ENCODE data around the gene ITCH. TPM values are rescaled to one million over a fixed set of nuclear protein-coding genes. Genes with fewer than 3 reads are reported as not detected.
"Not testable (repeated sequence)": the region's sequence is repeated elsewhere in the genome, so short reads cannot be mapped to it uniquely, and the experiment has no call there.

Gene ITCH
- total RNA-seq, 2 experiments from 2014 or later = 44.2 to 47.0 TPM

- H3K4me1 ChIP-seq (ENCODE audit: insufficient read depth, low read length) = peaks cover 2% of the 10 kb centered on the region
- ChIA-PET CTCF (interaction anchor here (0.7 to 2.1 kb wide), 2 partner anchors 35 to 295 kb away, joined by 3 to 5 read pairs; no protein-coding TSS in a partner anchor), POLR2A (interaction anchor here (1.6 kb wide), 1 partner anchor 15 kb away, joined by 3 read pairs; the partner anchor contains the start of gene ITCH)
- Mint-ChIP-seq H3K27me3 (no peaks in the 10 kb centered on the region), H3K4me1 (ENCODE audit: low read depth) (no peaks in the 10 kb centered on the region), H3K27ac (no peak overlapping the region), H3K4me3 (no peak overlapping the region), H3K9me3 (no peaks in the 10 kb centered on the region), H3K36me3 (ENCODE audit: low read depth) (no peaks in the 10 kb centered on the region)
- peaks cover 0 to 4% of the 10 kb centered on the region in 2 experiments for H3K9me3 ChIP-seq (ENCODE audit: control insufficient read depth in 1 of 2, insufficient read depth in 1 of 2, low read length in 2 of 2)
- no peak for DNase-seq
- intact Hi-C loops (cut with DNase I, micrococcal nuclease) = no loop called here
- no peaks in the 10 kb centered on the region for H3K27me3 ChIP-seq (ENCODE audit: control insufficient read depth in 1 of 2, insufficient read depth in 2 of 2, low read length in 2 of 2)
- H3K4me3 ChIP-seq (ENCODE audit: low read length) = no peak overlapping the region
- no peaks in the 10 kb centered on the region for H3K36me3 ChIP-seq (ENCODE audit: insufficient read depth, low read length)
- no peak overlapping the region for H3K27ac ChIP-seq (ENCODE audit: low read depth in 1 of 2, low read length in 2 of 2)
- TF ChIP-seq CTCF (IDR thresholded peaks at IDR 0.05) = no peak
- ATAC-seq (ENCODE audit: poor library complexity) = no peak
Observed at GRCh38 chr20:34347571-34347970, 15.5 kb upstream of the ITCH start.

GRCh38 chr20:34350095-34350494, 13.0 kb upstream of the ITCH start:
- Mint-ChIP-seq H3K4me3 (no peak overlapping the region), H3K4me1 (ENCODE audit: low read depth) (no peaks in the 10 kb centered on the region), H3K36me3 (ENCODE audit: low read depth) (no peaks in the 10 kb centered on the region), H3K9me3 (no peaks in the 10 kb centered on the region), H3K27ac (no peak overlapping the region), H3K27me3 (no peaks in the 10 kb centered on the region)
- ATAC-seq (ENCODE audit: poor library complexity) = peak; percentile 32
- H3K27ac ChIP-seq (ENCODE audit: low read depth in 1 of 2, low read length in 2 of 2) = no peak overlapping the region
- TF ChIP-seq CTCF (IDR thresholded peaks at IDR 0.05) = no peak
- CTCF ChIA-PET = no interaction called here
- intact Hi-C loops (cut with DNase I, micrococcal nuclease) = no loop called here
- H3K9me3 ChIP-seq (ENCODE audit: control insufficient read depth in 1 of 2, insufficient read depth in 1 of 2, low read length in 2 of 2) = peaks cover 0 to 4% of the 10 kb centered on the region in 2 experiments
- H3K36me3 ChIP-seq (ENCODE audit: insufficient read depth, low read length) = no peaks in the 10 kb centered on the region
- no peak overlapping the region for H3K4me3 ChIP-seq (ENCODE audit: low read length)
- peak in 1 of 14 experiments; percentile 4 for DNase-seq
- H3K4me1 ChIP-seq (ENCODE audit: insufficient read depth, low read length) = peaks cover 2% of the 10 kb centered on the region
- POLR2A ChIA-PET = no interaction called here
- H3K27me3 ChIP-seq (ENCODE audit: control insufficient read depth in 1 of 2, insufficient read depth in 2 of 2, low read length in 2 of 2) = no peaks in the 10 kb centered on the region

- H3K27me3 Mint-ChIP-seq; H3K4me1 Mint-ChIP-seq (ENCODE audit: low read depth); CTCF ChIA-PET; H3K36me3 ChIP-seq (ENCODE audit: insufficient read depth, low read length); H3K27ac ChIP-seq (ENCODE audit: low read depth in 1 of 2, low read length in 2 of 2); H3K27me3 ChIP-seq (ENCODE audit: control insufficient read depth in 1 of 2, insufficient read depth in 2 of 2, low read length in 2 of 2); H3K4me1 ChIP-seq (ENCODE audit: insufficient read depth, low read length); DNase-seq; intact Hi-C loops (cut with DNase I, micrococcal nuclease); H3K4me3 ChIP-seq (ENCODE audit: low read length); H3K9me3 ChIP-seq (ENCODE audit: control insufficient read depth in 1 of 2, insufficient read depth in 1 of 2, low read length in 2 of 2); H3K27ac Mint-ChIP-seq; H3K36me3 Mint-ChIP-seq (ENCODE audit: low read depth); POLR2A ChIA-PET; ATAC-seq (ENCODE audit: poor library complexity); H3K9me3 Mint-ChIP-seq; H3K4me3 Mint-ChIP-seq: not testable (repeated sequence)
Observed at GRCh38 chr20:34353467-34353866, 9.6 kb upstream of the ITCH start.

GRCh38 chr20:34355427-34355826, 7.6 kb upstream of the ITCH start:
- no peaks in the 10 kb centered on the region for H3K36me3 ChIP-seq (ENCODE audit: insufficient read depth, low read length)
- Mint-ChIP-seq H3K4me3 (no peak overlapping the region), H3K27ac (no peak overlapping the region), H3K9me3 (no peaks in the 10 kb centered on the region), H3K36me3 (ENCODE audit: low read depth) (no peaks in the 10 kb centered on the region), H3K27me3 (no peaks in the 10 kb centered on the region), H3K4me1 (ENCODE audit: low read depth) (no peaks in the 10 kb centered on the region)
- no peak for TF ChIP-seq CTCF (IDR thresholded peaks at IDR 0.05)
- intact Hi-C loops (cut with DNase I, micrococcal nuclease) = no loop called here
- H3K4me1 ChIP-seq (ENCODE audit: insufficient read depth, low read length) = no peaks in the 10 kb centered on the region
- peaks cover 0 to 3% of the 10 kb centered on the region in 2 experiments for H3K9me3 ChIP-seq (ENCODE audit: control insufficient read depth in 1 of 2, insufficient read depth in 1 of 2, low read length in 2 of 2)
- no peak for DNase-seq
- H3K27me3 ChIP-seq (ENCODE audit: control insufficient read depth in 1 of 2, insufficient read depth in 2 of 2, low read length in 2 of 2) = no peaks in the 10 kb centered on the region
- POLR2A ChIA-PET = no interaction called here
- H3K27ac ChIP-seq (ENCODE audit: low read depth in 1 of 2, low read length in 2 of 2) = no peak overlapping the region
- CTCF ChIA-PET = no interaction called here
- H3K4me3 ChIP-seq (ENCODE audit: low read length) = no peak overlapping the region
- no peak for ATAC-seq (ENCODE audit: poor library complexity)

GRCh38 chr20:34359729-34360128, 3.3 kb upstream of the ITCH start:
- H3K27me3 Mint-ChIP-seq; H3K36me3 ChIP-seq (ENCODE audit: insufficient read depth, low read length); H3K4me3 ChIP-seq (ENCODE audit: low read length); H3K27me3 ChIP-seq (ENCODE audit: control insufficient read depth in 1 of 2, insufficient read depth in 2 of 2, low read length in 2 of 2); DNase-seq; H3K9me3 ChIP-seq (ENCODE audit: control insufficient read depth in 1 of 2, insufficient read depth in 1 of 2, low read length in 2 of 2); POLR2A ChIA-PET; ATAC-seq (ENCODE audit: poor library complexity); H3K9me3 Mint-ChIP-seq; H3K27ac ChIP-seq (ENCODE audit: low read depth in 1 of 2, low read length in 2 of 2); H3K4me3 Mint-ChIP-seq; H3K36me3 Mint-ChIP-seq (ENCODE audit: low read depth); H3K27ac Mint-ChIP-seq; CTCF ChIA-PET: not testable (repeated sequence)
- intact Hi-C loops (cut with DNase I, micrococcal nuclease) = loop anchor here in 1 of 2 experiments (5.0 to 10.0 kb wide), 7 partner anchors 158 to 1625 kb away; partner anchors contain the start of genes CHMP4B, DYNLRB1, PIGU and RALY
- peaks cover 12% of the 10 kb centered on the region for H3K4me1 Mint-ChIP-seq (ENCODE audit: low read depth)
- peaks cover 19% of the 10 kb centered on the region for H3K4me1 ChIP-seq (ENCODE audit: insufficient read depth, low read length)
